Spleen (tissue), 11 donors: ENCODE data around the gene ABLIM2. TPM values are rescaled to one million over a fixed set of nuclear protein-coding genes. Genes with fewer than 3 reads are reported as not detected.

Source experiments
- DNase-seq: peaks from one replicate; pipeline ENCODE4 v3.0.0-alpha.2; 2020
- H3K27ac ChIP-seq, 8 donors: fragments of 200-600 bp; sonication (generic) in 7 of 8; 1 replicate in 4 of 8; 2 replicates in 4 of 8; pipeline versions ENCODE4 v1.5.0 to v1.8.0; 2016 to 2021; ENCODE audit warnings: inconsistent platforms in 4 of 8, mild to moderate bottlenecking in 4 of 8, moderate library complexity in 1 of 8
- H3K27me3 ChIP-seq, 7 donors: fragments of 200-600 bp; sonication (generic) in 6 of 7; replicated peaks in 1 of 7; 1 replicate in 4 of 7; 2 replicates in 3 of 7; pipeline versions ENCODE4 v1.5.0 to v1.8.0; 2016 to 2021; ENCODE audit warnings: inconsistent platforms in 3 of 7, mild to moderate bottlenecking in 1 of 7
- H3K36me3 ChIP-seq, 6 donors: fragments of 200-600 bp; sonication (generic) in 5 of 6; 1 replicate in 4 of 6; 2 replicates in 2 of 6; pipeline versions ENCODE4 v1.5.0 to v1.8.0; 2016 to 2021; ENCODE audit warnings: inconsistent platforms in 2 of 6
- H3K4me1 ChIP-seq, 6 donors: fragments of 200-600 bp; sonication (generic) in 5 of 6; 1 replicate in 3 of 6; 2 replicates in 3 of 6; pipeline versions ENCODE4 v1.5.0 to v1.8.0; 2016 to 2021; ENCODE audit warnings: inconsistent platforms in 3 of 6
- H3K4me3 ChIP-seq, 8 donors: fragments of 200-600 bp; sonication (generic) in 7 of 8; 1 replicate in 4 of 8; 2 replicates in 4 of 8; pipeline versions ENCODE4 v1.5.0 to v1.8.0; 2016 to 2021; ENCODE audit warnings: inconsistent platforms in 4 of 8, mild to moderate bottlenecking in 4 of 8, moderate library complexity in 2 of 8
- H3K9me3 ChIP-seq, 8 donors: fragments of 200-600 bp; sonication (generic) in 7 of 8; 1 replicate in 4 of 8; 2 replicates in 4 of 8; pipeline versions ENCODE4 v1.5.0 to v1.8.0; 2016 to 2021; ENCODE audit warnings: inconsistent platforms in 4 of 8
- POLR2A ChIP-seq, 3 donors: fragments of 450-650 bp; IDR thresholded peaks; one replicate each; pipeline ENCODE4 v1.5.1; 2017; ENCODE audit warnings: antibody characterized with exemption in 3 of 3, mild to moderate bottlenecking in 1 of 3
- POLR2AphosphoS5 ChIP-seq, 3 donors: sonication (generic); formaldehyde crosslinking; IDR thresholded peaks; one replicate each; pipeline ENCODE4 v1.5.1; 2017; ENCODE audit warnings: antibody characterized with exemption in 3 of 3
- WGBS, 5 donors: extraction: QIAGEN DNeasy Blood & Tissue Kit in 3 of 5; methylation state at CpG; one replicate each; pipeline versions ENCODE4 v1.1.5 to v1.1.7; 2013 to 2018; 5-methylcytosine and 5-hydroxymethylcytosine counted together
- intact Hi-C: fragments of 100-400 bp; cut with DNase I; formaldehyde crosslinking; loops from one replicate; pipeline ENCODE4 v1.15.0; 2023; ENCODE audit warnings: low total_unique reads
- polyA plus RNA-seq, 3 donors: library from polyadenylated mRNA; stranded (reverse); fragments of 200-250 nt; gene quantifications; one replicate each; pipeline ENCODE4 v1.2.1, GENCODE V29; 2013
- total RNA-seq, 7 donors: library from RNA; depleted of rRNA in 3 of 7; stranded (reverse); fragments of >200 nt in 3 of 7; fragmentation: NEBNext Ultra II Directional in 4 of 7; extraction: Animal tissue kit (Norgen Biotek cat#: 25700) in 4 of 7; gene quantifications; one replicate each; pipeline versions ENCODE4 v1.1.0 to v1.2.1, GENCODE V29; 2016 to 2021
- TF ChIP-seq, protein P1 (sequence below), 11 experiments: fragments of 200-600 bp in 7 of 11; fragments of 450-650 bp in 4 of 11; sonication (generic) in 4 of 11; IDR thresholded peaks in 8 of 11; conservative IDR thresholded peaks in 3 of 11; 1 replicate in 7 of 11; 2 replicates in 4 of 11; pipeline versions ENCODE4 v1.4.0 to v1.8.0; 2016 to 2021; ENCODE audit warnings: antibody characterized with exemption in 11 of 11, inconsistent platforms in 4 of 11, mild to moderate bottlenecking in 1 of 11
- donor health status: healthy with polysubstance abuse.
- donor health status: DM: no; HTN: no; CAD: no; lungs with moderate emphysema.
- donor health status: DM: no; HTN: no; CAD: no.
- donor health status: Bipolar disorder and iron deficiency.
- donor health status: healthy.
- donor health status: DM: no; HTN: no; CAD: no.
- donor health status: DM: yes; HTN: yes; CAD: no.

Gene ABLIM2
- total and polyA plus RNA-seq, 10 donors, result 11.8 to 127 (median 62.8) TPM

DNA sequence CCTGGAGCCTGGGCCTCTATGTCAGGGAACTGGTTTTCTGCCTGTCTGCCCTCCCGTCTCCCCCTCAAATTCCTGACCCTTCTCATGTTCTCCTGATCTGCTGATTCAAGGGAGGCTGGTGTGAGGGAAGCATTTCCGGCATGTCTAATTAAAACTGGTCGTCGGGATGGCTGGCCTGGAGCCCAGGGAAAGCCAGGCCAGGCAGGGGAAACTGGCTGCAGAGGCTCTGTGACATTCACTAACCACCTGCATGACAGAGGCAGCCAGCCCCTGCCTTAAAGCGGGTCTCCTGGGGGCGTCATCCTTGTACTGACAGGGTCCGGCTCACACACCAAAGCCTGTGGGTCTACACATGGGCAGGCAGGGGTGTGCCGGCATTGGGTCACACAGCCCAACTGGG is 35.2 kb downstream of the ABLIM2 start:
- TF ChIP-seq POLR2A (IDR thresholded peaks at IDR 0.05) (no peak), POLR2AphosphoS5 (IDR thresholded peaks at IDR 0.05) (peak; percentile 44 to 76 (median 55))
- no peak overlapping the region for H3K4me3 ChIP-seq
- peak overlapping the region in 7 of 8 donors; percentile 15 to 70 (median 51) for H3K27ac ChIP-seq
- no peak for DNase-seq
- peaks cover 10 to 90% (median 52%) of the 10 kb centered on the region in 6 donors for H3K4me1 ChIP-seq
- no peaks in the 10 kb centered on the region for H3K27me3 ChIP-seq
- WGBS, 5 donors, result 45 to 60% (median 55%) methylated on average over 7 to 8 of the region's 8 CpGs
- intact Hi-C loops, result no loop called here
- H3K9me3 ChIP-seq, result no peaks in the 10 kb centered on the region
- peaks cover 0 to 17% (median 0%) of the 10 kb centered on the region in 6 donors for H3K36me3 ChIP-seq

DNA sequence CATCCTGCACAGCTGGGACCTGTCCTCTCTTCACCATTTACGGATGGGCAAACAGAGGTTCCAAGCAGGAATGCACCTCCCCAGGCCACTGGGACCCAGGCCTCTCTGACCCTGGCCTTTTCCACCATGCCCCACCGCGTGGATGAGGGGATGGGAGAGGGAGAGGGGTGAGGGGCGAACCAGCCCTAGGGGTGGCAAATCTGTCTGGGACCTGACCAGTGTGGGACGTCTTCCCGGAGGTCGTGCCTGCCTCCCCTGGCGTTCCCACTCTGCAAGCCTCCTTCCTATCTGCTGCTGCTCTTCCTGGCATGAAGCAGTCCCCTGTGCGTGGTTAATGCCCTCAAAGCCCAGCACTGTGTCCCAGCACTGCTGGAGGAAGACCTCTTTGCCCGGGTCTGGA is 35.9 kb downstream of the ABLIM2 start:
- no peak for DNase-seq

DNA sequence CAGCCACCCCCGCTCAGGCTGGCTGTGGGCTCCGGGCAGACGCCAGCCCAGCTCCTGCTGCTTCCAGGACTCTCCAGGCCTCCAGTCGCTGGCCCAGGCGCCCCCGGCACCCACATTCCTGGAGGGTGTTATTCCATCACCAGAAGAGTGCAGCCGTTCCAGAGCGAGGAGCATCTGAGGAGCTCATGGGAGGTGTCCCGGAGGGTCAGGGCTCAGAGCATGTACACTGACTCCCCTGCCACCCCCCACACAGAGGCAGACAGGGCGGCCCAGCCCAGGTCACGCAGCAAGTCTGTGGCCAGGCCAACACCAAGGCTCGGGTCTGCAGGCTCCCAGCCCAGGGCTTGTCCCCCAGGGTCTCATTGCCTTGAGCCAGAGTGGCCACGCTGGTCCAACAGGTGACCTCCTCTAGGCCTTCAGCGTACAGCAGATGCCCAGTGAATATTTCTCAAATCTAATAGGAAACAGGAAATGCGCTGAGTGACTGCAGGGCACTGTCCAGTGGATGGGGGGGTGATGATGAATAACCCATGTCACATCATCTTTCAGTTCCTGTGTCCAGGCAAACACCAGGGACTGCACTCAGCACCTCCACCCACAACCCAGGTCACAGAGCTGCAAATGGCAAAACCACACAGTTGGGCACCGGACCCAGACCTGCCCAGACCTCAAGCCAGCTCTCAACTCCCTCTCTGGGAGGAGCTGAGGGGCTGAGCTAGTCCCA is 37.2 kb downstream of the ABLIM2 start:
- Histone ChIP-seq H3K36me3 (peaks cover 0 to 17% (median 0%) of the 10 kb centered on the region in 6 donors), H3K27me3 (no peaks in the 10 kb centered on the region), H3K4me1 (peaks cover 14 to 87% (median 55%) of the 10 kb centered on the region in 6 donors), H3K4me3 (no peak overlapping the region), H3K27ac (peak overlapping the region in 7 of 8 donors; percentile 3 to 70 (median 16)), H3K9me3 (no peaks in the 10 kb centered on the region)
- intact Hi-C loops, result no loop called here
- DNase-seq, result no peak
- 74 to 82% (median 81%) methylated on average over 8 to 16 of the region's 16 CpGs for WGBS, 5 donors
- TF ChIP-seq, protein P1, sequence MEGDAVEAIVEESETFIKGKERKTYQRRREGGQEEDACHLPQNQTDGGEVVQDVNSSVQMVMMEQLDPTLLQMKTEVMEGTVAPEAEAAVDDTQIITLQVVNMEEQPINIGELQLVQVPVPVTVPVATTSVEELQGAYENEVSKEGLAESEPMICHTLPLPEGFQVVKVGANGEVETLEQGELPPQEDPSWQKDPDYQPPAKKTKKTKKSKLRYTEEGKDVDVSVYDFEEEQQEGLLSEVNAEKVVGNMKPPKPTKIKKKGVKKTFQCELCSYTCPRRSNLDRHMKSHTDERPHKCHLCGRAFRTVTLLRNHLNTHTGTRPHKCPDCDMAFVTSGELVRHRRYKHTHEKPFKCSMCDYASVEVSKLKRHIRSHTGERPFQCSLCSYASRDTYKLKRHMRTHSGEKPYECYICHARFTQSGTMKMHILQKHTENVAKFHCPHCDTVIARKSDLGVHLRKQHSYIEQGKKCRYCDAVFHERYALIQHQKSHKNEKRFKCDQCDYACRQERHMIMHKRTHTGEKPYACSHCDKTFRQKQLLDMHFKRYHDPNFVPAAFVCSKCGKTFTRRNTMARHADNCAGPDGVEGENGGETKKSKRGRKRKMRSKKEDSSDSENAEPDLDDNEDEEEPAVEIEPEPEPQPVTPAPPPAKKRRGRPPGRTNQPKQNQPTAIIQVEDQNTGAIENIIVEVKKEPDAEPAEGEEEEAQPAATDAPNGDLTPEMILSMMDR (IDR thresholded peaks at IDR 0.05 in 8 of 11, conservative IDR thresholded peaks at IDR 0.05 in 3 of 11), result no peak
- TF ChIP-seq POLR2A (IDR thresholded peaks at IDR 0.05) (no peak), POLR2AphosphoS5 (IDR thresholded peaks at IDR 0.05) (peak in 2 of 3 donors; percentile 10 to 18)

More for the DNA sequence above, 35.9 kb downstream of the ABLIM2 start:
- intact Hi-C loops, result no loop called here
- peaks cover 0 to 17% (median 0%) of the 10 kb centered on the region in 6 donors for H3K36me3 ChIP-seq
- WGBS, 5 donors, result 74 to 87% (median 83%) methylated on average over 10 of the region's 10 CpGs
- H3K27ac ChIP-seq, result peak overlapping the region in 7 of 8 donors; percentile 15 to 70 (median 51)
- H3K9me3 ChIP-seq, result no peaks in the 10 kb centered on the region
- H3K4me1 ChIP-seq, result peaks cover 14 to 90% (median 52%) of the 10 kb centered on the region in 6 donors
- H3K27me3 ChIP-seq, result no peaks in the 10 kb centered on the region
- H3K4me3 ChIP-seq, result no peak overlapping the region
- TF ChIP-seq, protein P1 (IDR thresholded peaks at IDR 0.05 in 8 of 11, conservative IDR thresholded peaks at IDR 0.05 in 3 of 11), result no peak
- TF ChIP-seq POLR2A (IDR thresholded peaks at IDR 0.05) (no peak), POLR2AphosphoS5 (IDR thresholded peaks at IDR 0.05) (no peak)

DNA sequence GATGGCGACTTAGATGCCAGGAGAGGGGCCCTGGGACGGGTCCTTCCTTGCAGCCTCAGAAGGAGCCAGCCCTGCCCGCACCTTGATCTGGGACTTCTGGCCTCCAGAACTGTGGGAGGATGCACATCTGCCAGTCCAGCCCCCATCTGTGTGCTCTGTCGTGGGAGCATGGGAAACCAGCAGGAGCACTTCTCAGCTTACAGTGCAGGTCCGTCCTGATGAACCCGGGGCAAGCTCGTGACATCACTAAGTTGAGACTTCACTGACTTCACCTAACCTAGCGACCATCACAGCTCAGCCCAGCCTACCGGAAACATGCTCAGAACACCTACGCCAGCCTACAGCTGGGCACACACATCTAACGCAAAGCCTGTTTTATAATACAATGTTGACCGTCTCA is 38.1 kb downstream of the ABLIM2 start:
- TF ChIP-seq POLR2A (IDR thresholded peaks at IDR 0.05), result no peak
- TF ChIP-seq POLR2AphosphoS5 (IDR thresholded peaks at IDR 0.05), result no peak
- TF ChIP-seq, protein P1 (IDR thresholded peaks at IDR 0.05 in 8 of 11, conservative IDR thresholded peaks at IDR 0.05 in 3 of 11), result no peak
- Histone ChIP-seq H3K4me1 (peaks cover 14 to 87% (median 58%) of the 10 kb centered on the region in 6 donors), H3K27me3 (no peaks in the 10 kb centered on the region), H3K9me3 (no peaks in the 10 kb centered on the region), H3K4me3 (no peak overlapping the region), H3K36me3 (peaks cover 0 to 15% (median 0%) of the 10 kb centered on the region in 6 donors), H3K27ac (no peak overlapping the region)
- DNase-seq, result no peak
- 71 to 82% (median 79%) methylated on average over 12 of the region's 12 CpGs for WGBS, 5 donors
- intact Hi-C loops, result no loop called here
